Liver (tissue), 9 donors: Measurements from ENCODE around the gene CFAP157. TPM values are rescaled to one million over a fixed set of nuclear protein-coding genes. Genes with fewer than 3 reads are reported as not detected.

Source experiments
- DNase-seq: peaks from one replicate; pipeline ENCODE4 v3.0.0-alpha.2; 2017; ENCODE audit warnings: low spot score
- H3K27ac ChIP-seq, 2 donors: one replicate each; pipeline ENCODE4 v1.7.0; 2013; ENCODE audit warnings: inconsistent platforms in 2 of 2, low read length in 2 of 2, control low read depth in 1 of 2, low read depth in 1 of 2, mild to moderate bottlenecking in 1 of 2
- H3K27me3 ChIP-seq, 4 donors: one replicate each; pipeline versions ENCODE4 v1.6.1 to v1.7.0; 2013; ENCODE audit warnings: low read length in 3 of 4, inconsistent platforms in 1 of 4, mild to moderate bottlenecking in 1 of 4, moderate library complexity in 1 of 4; ENCODE audit not compliant: control insufficient read depth in 4 of 4, insufficient read depth in 4 of 4
- H3K36me3 ChIP-seq, 4 donors: one replicate each; pipeline versions ENCODE4 v1.6.1 to v1.7.0; 2013; ENCODE audit warnings: low read length in 3 of 4, mild to moderate bottlenecking in 3 of 4, low read depth in 1 of 4, moderate library complexity in 1 of 4; ENCODE audit not compliant: control insufficient read depth in 4 of 4, insufficient read depth in 3 of 4
- H3K4me1 ChIP-seq, 4 donors: one replicate each; pipeline versions ENCODE4 v1.6.1 to v1.7.0; 2013; ENCODE audit warnings: low read length in 3 of 4, mild to moderate bottlenecking in 3 of 4, moderate library complexity in 1 of 4; ENCODE audit not compliant: control insufficient read depth in 4 of 4, insufficient read depth in 4 of 4
- H3K4me3 ChIP-seq, 3 donors: one replicate each; pipeline versions ENCODE4 v1.6.1 to v1.7.0; 2013; ENCODE audit warnings: low read length in 3 of 3, control low read depth in 1 of 3, low read depth in 1 of 3, mild to moderate bottlenecking in 1 of 3
- H3K9ac ChIP-seq, 2 donors: one replicate each; pipeline ENCODE4 v1.7.0; 2013; ENCODE audit warnings: low read length in 2 of 2, mild to moderate bottlenecking in 2 of 2, moderate library complexity in 2 of 2, control low read depth in 1 of 2, low read depth in 1 of 2
- H3K9me3 ChIP-seq, 4 donors: one replicate each; pipeline versions ENCODE4 v1.6.1 to v1.7.0; 2013; ENCODE audit warnings: low read length in 3 of 4; ENCODE audit not compliant: control insufficient read depth in 4 of 4
- ATF3 ChIP-seq: IDR thresholded peaks from 2 replicates; pipeline ENCODE4 v1.6.1; 2016; ENCODE audit warnings: antibody characterized with exemption
- CTCF ChIP-seq: fragments of 150-350 bp; IDR thresholded peaks from 2 replicates; pipeline ENCODE4 v1.5.1; 2017; ENCODE audit warnings: improper control_type of control experiment, low read depth, low read length; ENCODE audit not compliant: missing input control
- EGR1 ChIP-seq, 2 donors: IDR thresholded peaks; 2 replicates each; pipeline ENCODE4 v1.6.1; 2016 to 2018; ENCODE audit warnings: antibody characterized with exemption in 2 of 2, low read depth in 2 of 2
- FOXA1 ChIP-seq: IDR thresholded peaks from 2 replicates; pipeline ENCODE4 v1.6.1; 2016; ENCODE audit warnings: antibody characterized with exemption
- FOXA2 ChIP-seq: IDR thresholded peaks from 2 replicates; pipeline ENCODE4 v1.6.1; 2016; ENCODE audit warnings: antibody characterized with exemption
- GABPA ChIP-seq, 2 donors: IDR thresholded peaks in 1 of 2; conservative IDR thresholded peaks in 1 of 2; 2 replicates each; pipeline ENCODE4 v1.6.1; 2016; ENCODE audit warnings: antibody characterized with exemption in 2 of 2, mild to moderate bottlenecking in 1 of 2, moderate library complexity in 1 of 2
- HNF4A ChIP-seq, 2 donors: conservative IDR thresholded peaks; 2 replicates each; pipeline ENCODE4 v1.6.1; 2016; ENCODE audit warnings: antibody characterized with exemption in 2 of 2, mild to moderate bottlenecking in 2 of 2
- HNF4G ChIP-seq: IDR thresholded peaks from 2 replicates; pipeline ENCODE4 v1.6.1; 2016; ENCODE audit warnings: antibody characterized with exemption
- JUND ChIP-seq, 2 donors: IDR thresholded peaks; 2 replicates each; pipeline ENCODE4 v1.6.1; 2016; ENCODE audit warnings: antibody characterized with exemption in 2 of 2
- MAX ChIP-seq: IDR thresholded peaks from 2 replicates; pipeline ENCODE4 v1.6.1; 2016; ENCODE audit warnings: antibody characterized with exemption
- NR2F2 ChIP-seq: IDR thresholded peaks from 2 replicates; pipeline ENCODE4 v1.6.1; 2016; ENCODE audit warnings: antibody characterized with exemption
- RAD21 ChIP-seq, 2 donors: IDR thresholded peaks; 2 replicates each; pipeline ENCODE4 v1.6.1; 2016; ENCODE audit warnings: antibody characterized with exemption in 2 of 2, mild to moderate bottlenecking in 2 of 2
- REST ChIP-seq: IDR thresholded peaks from 2 replicates; pipeline ENCODE4 v1.6.1; 2016; ENCODE audit warnings: antibody characterized with exemption, mild to moderate bottlenecking
- RXRA ChIP-seq, 2 donors: IDR thresholded peaks; 2 replicates each; pipeline ENCODE4 v1.6.1; 2017 to 2018; ENCODE audit warnings: antibody characterized with exemption in 2 of 2, mild to moderate bottlenecking in 1 of 2
- SP1 ChIP-seq: IDR thresholded peaks from 2 replicates; pipeline ENCODE4 v1.6.1; 2018; ENCODE audit warnings: antibody characterized with exemption, mild to moderate bottlenecking
- TAF1 ChIP-seq: conservative IDR thresholded peaks from 2 replicates; pipeline ENCODE4 v1.6.1; 2016; ENCODE audit warnings: antibody characterized with exemption, mild to moderate bottlenecking
- YY1 ChIP-seq: IDR thresholded peaks from 2 replicates; pipeline ENCODE4 v1.6.1; 2016; ENCODE audit warnings: antibody characterized with exemption, mild to moderate bottlenecking
- ZBTB33 ChIP-seq: IDR thresholded peaks from 2 replicates; pipeline ENCODE4 v1.6.1; 2016; ENCODE audit warnings: antibody characterized with exemption
- WGBS: extraction: QIAGEN DNeasy Blood & Tissue Kit; methylation state at CpG from one replicate; pipeline ENCODE4 v1.1.7; 2013; 5-methylcytosine and 5-hydroxymethylcytosine counted together
- polyA plus RNA-seq, 2 donors: library from polyadenylated mRNA; stranded (reverse) in 1 of 2; unstranded in 1 of 2; fragments of 200-250 nt in 1 of 2; fragments of >200 nt in 1 of 2; fragmentation: Nextera tagmentation in 1 of 2; extraction: Ambion mirVana in 1 of 2; gene quantifications; one replicate each; pipeline versions ENCODE4 v1.2.1 to v1.2.3, GENCODE V29; 2013 to 2015
- total RNA-seq, 2 donors: library from RNA; depleted of rRNA; stranded (reverse); fragments of >200 nt; gene quantifications; one replicate each; pipeline ENCODE4 v1.2.3, GENCODE V29; 2014
- donor health status: healthy.
- donor health status: healthy.
- donor health status: healthy.
- donor health status: healthy.
- donor health status: healthy.

The CFAP157 gene
- total and polyA plus RNA-seq, 4 donors: 0.07 to 0.22 TPM; not detected in 2

- Histone ChIP-seq H3K4me3 (peak overlapping the region in 2 of 3 donors; percentile 69 to 74), H3K36me3 (peaks cover 0 to 3% (median 1%) of the 10 kb centered on the region in 4 donors), H3K9me3 (no peaks in the 10 kb centered on the region), H3K9ac (no peak overlapping the region), H3K27me3 (no peaks in the 10 kb centered on the region), H3K27ac (peak overlapping the region; percentile 74 to 81), H3K4me1 (peaks cover 0 to 9% (median 7%) of the 10 kb centered on the region in 4 donors)
- 58% methylated on average over 22 of the region's 22 CpGs for WGBS
- no peak for DNase-seq
- TF ChIP-seq NR2F2: no peak
- no peak for TF ChIP-seq JUND (IDR thresholded peaks at IDR 0.05)
- no peak for TF ChIP-seq YY1
- no peak for TF ChIP-seq GABPA (IDR thresholded peaks at IDR 0.05 in 1 of 2, conservative IDR thresholded peaks at IDR 0.05 in 1 of 2)
- no peak for TF ChIP-seq RAD21 (IDR thresholded peaks at IDR 0.05)
- no peak for TF ChIP-seq MAX
- no peak for TF ChIP-seq ATF3
- no peak for TF ChIP-seq FOXA2
- TF ChIP-seq RXRA (IDR thresholded peaks at IDR 0.05): no peak
- no peak for TF ChIP-seq EGR1 (IDR thresholded peaks at IDR 0.05; ENCODE audit: low read depth in 2 of 2)
- no peak for TF ChIP-seq HNF4G
- no peak for TF ChIP-seq TAF1
- no peak for TF ChIP-seq FOXA1
Observed at GRCh38 chr9:127734247-127734746, 27.5 kb downstream of the CFAP157 start.

GRCh38 chr9:127734747-127735529, 28.1 kb downstream of the CFAP157 start, which contains the start of gene TOR2A:
Gene TOR2A, minus strand, starts transcription at chr9:127735294. Its CDS starts 24 bp downstream, at chr9:127735270.
- TF ChIP-seq FOXA2 (no peak), RXRA (IDR thresholded peaks at IDR 0.05) (peak in 1 of 2 donors; percentile 39), GABPA (IDR thresholded peaks at IDR 0.05 in 1 of 2, conservative IDR thresholded peaks at IDR 0.05 in 1 of 2) (peak in 1 of 2 donors; percentile 48), NR2F2 (peak; percentile 59), CTCF (peak; percentile 99), ZBTB33 (no peak), JUND (IDR thresholded peaks at IDR 0.05) (no peak), MAX (no peak), REST (no peak), TAF1 (no peak), FOXA1 (no peak), SP1 (peak; percentile 64), EGR1 (IDR thresholded peaks at IDR 0.05; ENCODE audit: low read depth in 2 of 2) (no peak), YY1 (peak; percentile 60), RAD21 (IDR thresholded peaks at IDR 0.05) (peak; percentile 92 to 93), HNF4A (conservative IDR thresholded peaks at IDR 0.05) (no peak), HNF4G (no peak), ATF3 (no peak)
- Histone ChIP-seq H3K36me3 (peaks cover 0 to 3% (median 2%) of the 10 kb centered on the region in 4 donors), H3K4me1 (peaks cover 0 to 9% (median 7%) of the 10 kb centered on the region in 4 donors), H3K27me3 (no peaks in the 10 kb centered on the region), H3K9me3 (no peaks in the 10 kb centered on the region), H3K9ac (no peak within 1 kb of the TSS), H3K27ac (peak within 1 kb of the TSS; percentile 74 to 81), H3K4me3 (peak within 1 kb of the TSS; percentile 69 to 74 (median 70))
- DNase-seq: peak; percentile 99
- WGBS: under 1% methylated on average over 76 of the region's 76 CpGs
